ENCODE results near the gene SYNDIG1. TPM values are rescaled to one million over a fixed set of nuclear protein-coding genes. Genes with fewer than 3 reads are reported as not detected.

The SYNDIG1 gene
- total RNA-seq, 1 experiment from 2014 or later, result not detected

- no peaks in the 10 kb centered on the region for H3K4me1 Mint-ChIP-seq (ENCODE audit: low read depth, unreplicated experiment)
- H3K27ac Mint-ChIP-seq (ENCODE audit: unreplicated experiment), result no peak overlapping the region
- H3K4me3 Mint-ChIP-seq (ENCODE audit: low read depth, unreplicated experiment), result no peak overlapping the region
- DNase-seq, result no peak
- TF ChIP-seq, protein P1, sequence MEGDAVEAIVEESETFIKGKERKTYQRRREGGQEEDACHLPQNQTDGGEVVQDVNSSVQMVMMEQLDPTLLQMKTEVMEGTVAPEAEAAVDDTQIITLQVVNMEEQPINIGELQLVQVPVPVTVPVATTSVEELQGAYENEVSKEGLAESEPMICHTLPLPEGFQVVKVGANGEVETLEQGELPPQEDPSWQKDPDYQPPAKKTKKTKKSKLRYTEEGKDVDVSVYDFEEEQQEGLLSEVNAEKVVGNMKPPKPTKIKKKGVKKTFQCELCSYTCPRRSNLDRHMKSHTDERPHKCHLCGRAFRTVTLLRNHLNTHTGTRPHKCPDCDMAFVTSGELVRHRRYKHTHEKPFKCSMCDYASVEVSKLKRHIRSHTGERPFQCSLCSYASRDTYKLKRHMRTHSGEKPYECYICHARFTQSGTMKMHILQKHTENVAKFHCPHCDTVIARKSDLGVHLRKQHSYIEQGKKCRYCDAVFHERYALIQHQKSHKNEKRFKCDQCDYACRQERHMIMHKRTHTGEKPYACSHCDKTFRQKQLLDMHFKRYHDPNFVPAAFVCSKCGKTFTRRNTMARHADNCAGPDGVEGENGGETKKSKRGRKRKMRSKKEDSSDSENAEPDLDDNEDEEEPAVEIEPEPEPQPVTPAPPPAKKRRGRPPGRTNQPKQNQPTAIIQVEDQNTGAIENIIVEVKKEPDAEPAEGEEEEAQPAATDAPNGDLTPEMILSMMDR (IDR thresholded peaks at IDR 0.05; ENCODE audit: unreplicated experiment), result no peak
- CTCF ChIA-PET, result no interaction called here
- peaks cover 14% of the 10 kb centered on the region for H3K27me3 Mint-ChIP-seq (ENCODE audit: unreplicated experiment)
- BruUV-seq (replicated peaks), result no TSS peak
- no peaks in the 10 kb centered on the region for H3K36me3 Mint-ChIP-seq (ENCODE audit: insufficient read depth, unreplicated experiment)
- intact Hi-C loops (cut with micrococcal nuclease; ENCODE audit: unreplicated experiment), result no loop called here
- no peaks in the 10 kb centered on the region for H3K9me3 Mint-ChIP-seq (ENCODE audit: low read depth, unreplicated experiment)
Observed at GRCh38 chr20:24438331-24438730, 31.1 kb upstream of the SYNDIG1 start.

DNA sequence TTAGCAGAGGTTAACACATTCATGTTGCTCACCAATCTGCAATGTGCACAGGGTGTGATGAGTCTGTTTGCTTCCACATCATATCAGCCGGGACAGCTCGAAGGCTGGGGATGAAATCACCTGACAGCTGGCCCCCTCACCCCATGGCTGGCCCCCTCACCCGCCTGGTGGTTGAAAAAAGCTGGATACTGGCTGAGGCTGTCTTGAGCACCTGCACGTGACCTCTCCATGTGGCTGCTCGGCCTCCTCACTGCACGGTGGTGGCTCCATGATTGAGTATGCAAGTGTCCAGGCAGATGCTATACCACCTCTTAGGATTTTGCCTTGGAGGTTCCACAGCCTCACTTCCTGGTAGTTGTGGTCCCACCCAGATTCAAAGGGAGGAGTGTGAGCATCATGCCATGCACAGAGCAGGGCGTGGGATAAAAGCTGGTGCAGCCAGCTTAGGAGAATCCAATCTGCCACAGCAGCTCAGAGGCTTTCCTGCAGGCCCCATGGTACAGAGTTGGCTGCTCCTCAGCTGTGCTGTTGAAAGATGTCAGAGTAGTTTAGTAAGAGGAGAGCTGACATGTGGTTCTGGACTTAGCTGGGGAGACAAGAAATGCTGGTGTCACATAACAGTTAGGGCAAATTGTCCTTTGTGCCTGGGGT is 29.6 kb upstream of the SYNDIG1 start:
- no peaks in the 10 kb centered on the region for H3K36me3 Mint-ChIP-seq (ENCODE audit: insufficient read depth, unreplicated experiment)
- no peaks in the 10 kb centered on the region for H3K4me1 Mint-ChIP-seq (ENCODE audit: low read depth, unreplicated experiment)
- H3K4me3 Mint-ChIP-seq (ENCODE audit: low read depth, unreplicated experiment), result no peak overlapping the region
- H3K9me3 Mint-ChIP-seq (ENCODE audit: low read depth, unreplicated experiment), result no peaks in the 10 kb centered on the region
- TF ChIP-seq, protein P1 (IDR thresholded peaks at IDR 0.05; ENCODE audit: unreplicated experiment), result no peak
- DNase-seq, result no peak
- no TSS peak for BruUV-seq (replicated peaks)
- CTCF ChIA-PET, result no interaction called here
- no peak overlapping the region for H3K27ac Mint-ChIP-seq (ENCODE audit: unreplicated experiment)
- intact Hi-C loops (cut with micrococcal nuclease; ENCODE audit: unreplicated experiment), result no loop called here
- peaks cover 14% of the 10 kb centered on the region for H3K27me3 Mint-ChIP-seq (ENCODE audit: unreplicated experiment)

GRCh38 chr20:24441661-24442060 is 27.8 kb upstream of the SYNDIG1 start:
- H3K4me3 Mint-ChIP-seq (ENCODE audit: low read depth, unreplicated experiment), result no peak overlapping the region
- no peak overlapping the region for H3K27ac Mint-ChIP-seq (ENCODE audit: unreplicated experiment)
- intact Hi-C loops (cut with micrococcal nuclease; ENCODE audit: unreplicated experiment), result no loop called here
- no peaks in the 10 kb centered on the region for H3K4me1 Mint-ChIP-seq (ENCODE audit: low read depth, unreplicated experiment)
- BruUV-seq (replicated peaks), result no TSS peak
- no peaks in the 10 kb centered on the region for H3K9me3 Mint-ChIP-seq (ENCODE audit: low read depth, unreplicated experiment)
- CTCF ChIA-PET, result interaction anchor here (0.6 kb wide), 1 partner anchor 10 kb away, joined by 7 read pairs; no protein-coding TSS in a partner anchor
- TF ChIP-seq, protein P1 (IDR thresholded peaks at IDR 0.05; ENCODE audit: unreplicated experiment), result no peak
- peaks cover 18% of the 10 kb centered on the region for H3K27me3 Mint-ChIP-seq (ENCODE audit: unreplicated experiment)
- DNase-seq, result no peak
- H3K36me3 Mint-ChIP-seq (ENCODE audit: insufficient read depth, unreplicated experiment), result no peaks in the 10 kb centered on the region

- H3K4me1 Mint-ChIP-seq (ENCODE audit: low read depth, unreplicated experiment), result no peaks in the 10 kb centered on the region
- H3K27ac Mint-ChIP-seq (ENCODE audit: unreplicated experiment), result no peak overlapping the region
- no peak for DNase-seq
- intact Hi-C loops (cut with micrococcal nuclease; ENCODE audit: unreplicated experiment), result no loop called here
- BruUV-seq (replicated peaks), result no TSS peak
- H3K4me3 Mint-ChIP-seq (ENCODE audit: low read depth, unreplicated experiment), result no peak overlapping the region
- H3K36me3 Mint-ChIP-seq (ENCODE audit: insufficient read depth, unreplicated experiment), result no peaks in the 10 kb centered on the region
- H3K27me3 Mint-ChIP-seq (ENCODE audit: unreplicated experiment), result peaks cover 31% of the 10 kb centered on the region
- TF ChIP-seq, protein P1 (IDR thresholded peaks at IDR 0.05; ENCODE audit: unreplicated experiment), result no peak
- no peaks in the 10 kb centered on the region for H3K9me3 Mint-ChIP-seq (ENCODE audit: low read depth, unreplicated experiment)
- CTCF ChIA-PET, result no interaction called here
Observed at GRCh38 chr20:24442909-24443308, 26.5 kb upstream of the SYNDIG1 start.
